WTC11 (cell line): ENCODE results near the gene ZNF214. TPM values are rescaled to one million over a fixed set of nuclear protein-coding genes. Genes with fewer than 3 reads are reported as not detected.

Source experiments
- ATAC-seq: fragments of 200-7000 bp; cut with Tn5 transposase; 2 replicates; pipeline ENCODE4 v1.10.0; 2021; ENCODE audit warnings: mild to moderate bottlenecking, moderate library complexity
- CTCF ChIA-PET: fragments of 300-600 bp; sonication (Branson Sonifier 250); formaldehyde crosslinking; loops from one replicate; lab custom pipeline; 2021; ENCODE audit warnings: antibody characterized with exemption; lab: Charles Lee
- POLR2A ChIA-PET: fragments of 350-600 bp; sonication (Branson Sonifier 250); formaldehyde crosslinking; loops from one replicate; lab custom pipeline; 2021; ENCODE audit warnings: antibody characterized with exemption; lab: Charles Lee
- DNase-seq: peaks from one replicate; pipeline ENCODE4 v3.0.0; 2021; ENCODE audit warnings: low spot score
- H3K27ac Mint-ChIP-seq: 2 replicates; pipeline ENCODE4 v1.8.0; 2021; ENCODE audit warnings: mixed read lengths
- H3K27me3 Mint-ChIP-seq: 2 replicates; pipeline ENCODE4 v1.8.0; 2021; ENCODE audit warnings: low read depth, mild to moderate bottlenecking, moderate library complexity, mixed read lengths
- H3K36me3 Mint-ChIP-seq: 2 replicates; pipeline ENCODE4 v1.8.0; 2021; ENCODE audit warnings: mixed read lengths
- H3K4me1 Mint-ChIP-seq: 2 replicates; pipeline ENCODE4 v1.8.0; 2022; ENCODE audit warnings: mixed read lengths
- H3K4me3 Mint-ChIP-seq: 2 replicates; pipeline ENCODE4 v1.8.0; 2021; ENCODE audit warnings: mild to moderate bottlenecking, moderate library complexity, mixed read lengths
- H3K9me3 Mint-ChIP-seq: 2 replicates; pipeline ENCODE4 v1.8.0; 2021; ENCODE audit warnings: mixed read lengths
- ARID4B ChIP-seq: sonication (generic); formaldehyde crosslinking; IDR thresholded peaks from 2 replicates; pipeline ENCODE4 v1.8.0; 2023; ENCODE audit warnings: missing genetic modification reagents, mild to moderate bottlenecking, borderline replicate concordance
- ATF1 ChIP-seq: sonication (generic); formaldehyde crosslinking; IDR thresholded peaks from 2 replicates; pipeline ENCODE4 v1.8.1; 2023; ENCODE audit warnings: mild to moderate bottlenecking, moderate library complexity, missing genetic modification reagents
- ATF3 ChIP-seq: sonication (generic); formaldehyde crosslinking; conservative IDR thresholded peaks from 2 replicates; pipeline ENCODE4 v1.8.1; 2022; ENCODE audit warnings: mild to moderate bottlenecking, missing genetic modification reagents
- CDX4 ChIP-seq: fragments of 250-450 bp; sonication (Bioruptor Pico); IDR thresholded peaks from 2 replicates; pipeline ENCODE4 v1.9.0; 2021; ENCODE audit warnings: moderate library complexity, mild to moderate bottlenecking, inconsistent platforms, borderline replicate concordance
- E2F5 ChIP-seq: sonication (generic); formaldehyde crosslinking; IDR thresholded peaks from 2 replicates; pipeline ENCODE4 v1.8.1; 2022; ENCODE audit warnings: mild to moderate bottlenecking, moderate library complexity, missing genetic modification reagents
- ELF4 ChIP-seq: sonication (generic); formaldehyde crosslinking; IDR thresholded peaks from 2 replicates; pipeline ENCODE4 v1.8.1; 2022; ENCODE audit warnings: low read depth, mild to moderate bottlenecking, moderate library complexity, missing genetic modification reagents
- ESRRA ChIP-seq: sonication (generic); formaldehyde crosslinking; IDR thresholded peaks from 2 replicates; pipeline ENCODE4 v1.8.1; 2022; ENCODE audit warnings: mild to moderate bottlenecking, missing genetic modification reagents, borderline replicate concordance
- FOXK1 ChIP-seq: sonication (generic); formaldehyde crosslinking; IDR thresholded peaks from 2 replicates; pipeline ENCODE4 v1.8.0; 2022; ENCODE audit warnings: mild to moderate bottlenecking, moderate library complexity, missing genetic modification reagents
- NFYB ChIP-seq: sonication (generic); formaldehyde crosslinking; conservative IDR thresholded peaks from 2 replicates; pipeline ENCODE4 v1.8.0; 2022; ENCODE audit warnings: low read depth, missing genetic modification reagents
- PREB ChIP-seq: sonication (generic); formaldehyde crosslinking; IDR thresholded peaks from 2 replicates; pipeline ENCODE4 v1.8.1; 2022; ENCODE audit warnings: mild to moderate bottlenecking, missing genetic modification reagents, moderate library complexity, borderline replicate concordance
- PRRX2 ChIP-seq: fragments of 250-450 bp; sonication (Bioruptor Pico); IDR thresholded peaks from 2 replicates; pipeline ENCODE4 v1.8.0; 2021; ENCODE audit warnings: mild to moderate bottlenecking
- SMAD3 ChIP-seq: sonication (generic); formaldehyde crosslinking; IDR thresholded peaks from 2 replicates; pipeline ENCODE4 v1.8.0; 2022; ENCODE audit warnings: missing genetic modification reagents, mild to moderate bottlenecking, borderline replicate concordance
- SP1 ChIP-seq: sonication (generic); formaldehyde crosslinking; conservative IDR thresholded peaks from 2 replicates; pipeline ENCODE4 v1.8.1; 2022; ENCODE audit warnings: missing genetic modification reagents
- TP53 ChIP-seq: sonication (generic); formaldehyde crosslinking; IDR thresholded peaks from 2 replicates; pipeline ENCODE4 v1.8.1; 2023; ENCODE audit warnings: mild to moderate bottlenecking, missing genetic modification reagents
- ZNF232 ChIP-seq: sonication (generic); formaldehyde crosslinking; IDR thresholded peaks from 2 replicates; pipeline ENCODE4 v1.8.0; 2022; ENCODE audit warnings: mild to moderate bottlenecking, missing genetic modification reagents
- total RNA-seq: library from RNA; stranded (reverse); gene quantifications from 3 replicates; pipeline ENCODE4 v1.2.3, GENCODE V29; 2021
- TF ChIP-seq, protein P1 (sequence below): sonication (generic); formaldehyde crosslinking; IDR thresholded peaks from 2 replicates; pipeline ENCODE4 v1.8.1; 2023; ENCODE audit warnings: mild to moderate bottlenecking, missing genetic modification reagents
- TF ChIP-seq, protein P2 (sequence below): sonication (generic); formaldehyde crosslinking; IDR thresholded peaks from 2 replicates; pipeline ENCODE4 v1.8.0; 2023; ENCODE audit warnings: missing genetic modification reagents
- TF ChIP-seq, protein P3 (sequence below): sonication (generic); formaldehyde crosslinking; IDR thresholded peaks from 2 replicates; pipeline ENCODE4 v1.8.0; 2022; ENCODE audit warnings: mild to moderate bottlenecking, missing genetic modification reagents

ZNF214 gene
- total RNA-seq, 1 experiment from 2014 or later = 4.1 TPM

GRCh38 chr11:6992026-6992425, 28.1 kb downstream of the ZNF214 start (continued):
- TF ChIP-seq ARID4B (CRISPR knock-in tag) (no peak), ATF1 (CRISPR knock-in tag) (no peak), ATF3 (CRISPR knock-in tag) (no peak), PREB (CRISPR knock-in tag) (no peak), ZNF232 (CRISPR knock-in tag) (no peak)
- TF ChIP-seq, protein P1, sequence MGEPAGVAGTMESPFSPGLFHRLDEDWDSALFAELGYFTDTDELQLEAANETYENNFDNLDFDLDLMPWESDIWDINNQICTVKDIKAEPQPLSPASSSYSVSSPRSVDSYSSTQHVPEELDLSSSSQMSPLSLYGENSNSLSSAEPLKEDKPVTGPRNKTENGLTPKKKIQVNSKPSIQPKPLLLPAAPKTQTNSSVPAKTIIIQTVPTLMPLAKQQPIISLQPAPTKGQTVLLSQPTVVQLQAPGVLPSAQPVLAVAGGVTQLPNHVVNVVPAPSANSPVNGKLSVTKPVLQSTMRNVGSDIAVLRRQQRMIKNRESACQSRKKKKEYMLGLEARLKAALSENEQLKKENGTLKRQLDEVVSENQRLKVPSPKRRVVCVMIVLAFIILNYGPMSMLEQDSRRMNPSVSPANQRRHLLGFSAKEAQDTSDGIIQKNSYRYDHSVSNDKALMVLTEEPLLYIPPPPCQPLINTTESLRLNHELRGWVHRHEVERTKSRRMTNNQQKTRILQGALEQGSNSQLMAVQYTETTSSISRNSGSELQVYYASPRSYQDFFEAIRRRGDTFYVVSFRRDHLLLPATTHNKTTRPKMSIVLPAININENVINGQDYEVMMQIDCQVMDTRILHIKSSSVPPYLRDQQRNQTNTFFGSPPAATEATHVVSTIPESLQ (CRISPR knock-in tag) = no peak
- TF ChIP-seq, protein P2, sequence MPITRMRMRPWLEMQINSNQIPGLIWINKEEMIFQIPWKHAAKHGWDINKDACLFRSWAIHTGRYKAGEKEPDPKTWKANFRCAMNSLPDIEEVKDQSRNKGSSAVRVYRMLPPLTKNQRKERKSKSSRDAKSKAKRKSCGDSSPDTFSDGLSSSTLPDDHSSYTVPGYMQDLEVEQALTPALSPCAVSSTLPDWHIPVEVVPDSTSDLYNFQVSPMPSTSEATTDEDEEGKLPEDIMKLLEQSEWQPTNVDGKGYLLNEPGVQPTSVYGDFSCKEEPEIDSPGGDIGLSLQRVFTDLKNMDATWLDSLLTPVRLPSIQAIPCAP (CRISPR knock-in tag) = no peak

- H3K4me1 Mint-ChIP-seq = no peaks in the 10 kb centered on the region
- CTCF ChIA-PET = interaction anchor here (2.4 kb wide), 1 partner anchor 179 kb away, joined by 9 read pairs; no protein-coding TSS in a partner anchor
- DNase-seq (peak; percentile 10), ATAC-seq (peak; percentile 88)
- H3K27ac Mint-ChIP-seq = no peak overlapping the region
- H3K36me3 Mint-ChIP-seq = no peaks in the 10 kb centered on the region
- no peak overlapping the region for H3K4me3 Mint-ChIP-seq
- POLR2A ChIA-PET = no interaction called here
- H3K27me3 Mint-ChIP-seq = no peaks in the 10 kb centered on the region
- peaks cover 5% of the 10 kb centered on the region for H3K9me3 Mint-ChIP-seq
- TF ChIP-seq ELF4 (CRISPR knock-in tag) (no peak), CDX4 (CRISPR knock-in tag) (no peak), PRRX2 (no peak), NFYB (CRISPR knock-in tag) (no peak), ESRRA (CRISPR knock-in tag) (no peak), TP53 (CRISPR knock-in tag) (no peak), SP1 (CRISPR knock-in tag) (no peak), SMAD3 (CRISPR knock-in tag) (no peak), E2F5 (CRISPR knock-in tag) (no peak), FOXK1 (CRISPR knock-in tag) (no peak), ATF3 (CRISPR knock-in tag) (no peak), ZNF232 (CRISPR knock-in tag) (no peak), ARID4B (CRISPR knock-in tag) (no peak)
- TF ChIP-seq, protein P3, sequence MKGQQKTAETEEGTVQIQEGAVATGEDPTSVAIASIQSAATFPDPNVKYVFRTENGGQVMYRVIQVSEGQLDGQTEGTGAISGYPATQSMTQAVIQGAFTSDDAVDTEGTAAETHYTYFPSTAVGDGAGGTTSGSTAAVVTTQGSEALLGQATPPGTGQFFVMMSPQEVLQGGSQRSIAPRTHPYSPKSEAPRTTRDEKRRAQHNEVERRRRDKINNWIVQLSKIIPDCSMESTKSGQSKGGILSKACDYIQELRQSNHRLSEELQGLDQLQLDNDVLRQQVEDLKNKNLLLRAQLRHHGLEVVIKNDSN (CRISPR knock-in tag) = no peak
Measured at GRCh38 chr11:6991227-6991626, 28.9 kb downstream of the ZNF214 start.
